ENCODE measurements around the gene VPS4B.
A peak's percentile ranks its signal among the peaks of the same experiment; 100 is the strongest.
"Not testable (repeated sequence)": the region's sequence is repeated elsewhere in the genome, so short reads cannot be mapped to it uniquely, and the experiment has no call there.

The VPS4B gene

DNA sequence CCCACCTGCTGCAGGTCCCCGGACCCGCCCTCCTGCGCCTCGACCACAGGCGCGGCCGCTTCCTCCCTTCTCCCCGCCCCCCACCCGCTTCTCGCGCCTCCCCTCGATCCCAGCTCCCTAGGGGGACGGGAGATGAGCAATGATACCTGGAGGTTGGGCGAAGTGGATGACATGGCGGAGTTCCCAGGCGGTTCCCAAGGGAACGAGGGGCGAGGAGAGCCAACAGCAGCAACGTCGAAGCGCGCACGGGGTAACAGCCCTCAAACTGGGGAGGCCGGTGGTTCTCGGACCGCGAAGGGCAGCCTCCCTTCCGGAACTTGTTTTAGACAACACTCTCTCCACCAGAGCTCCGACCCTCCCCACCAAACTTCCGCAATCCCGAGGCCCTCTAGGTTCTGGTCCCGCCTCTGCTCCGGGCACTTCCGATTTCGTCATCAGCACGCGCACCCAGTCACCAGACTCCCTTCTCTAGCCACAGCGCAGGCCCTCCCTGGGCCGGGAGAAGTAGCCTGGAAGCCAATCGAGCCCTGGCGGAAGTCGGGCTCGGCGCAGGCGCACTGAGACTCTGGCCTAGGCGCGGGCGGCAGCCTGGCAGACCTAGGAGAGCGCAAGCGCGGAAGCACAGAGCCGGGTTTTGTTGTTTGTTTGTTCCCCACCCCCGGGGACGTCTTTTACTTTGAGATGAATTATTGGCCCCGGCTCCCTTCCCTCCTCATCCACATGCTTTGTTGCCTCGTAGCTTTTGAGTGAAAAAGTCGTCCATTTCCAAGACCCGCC is at the start of gene VPS4B:
Gene VPS4B (minus strand): TSS at position 390 of the 777 bp plus-strand sequence. CDS start 217 bp downstream, at position 173.
- peak within 1 kb of the TSS; percentile 91 for H3K4me3 ChIP-seq (ENCODE audit: low read depth, low read length)

DNA sequence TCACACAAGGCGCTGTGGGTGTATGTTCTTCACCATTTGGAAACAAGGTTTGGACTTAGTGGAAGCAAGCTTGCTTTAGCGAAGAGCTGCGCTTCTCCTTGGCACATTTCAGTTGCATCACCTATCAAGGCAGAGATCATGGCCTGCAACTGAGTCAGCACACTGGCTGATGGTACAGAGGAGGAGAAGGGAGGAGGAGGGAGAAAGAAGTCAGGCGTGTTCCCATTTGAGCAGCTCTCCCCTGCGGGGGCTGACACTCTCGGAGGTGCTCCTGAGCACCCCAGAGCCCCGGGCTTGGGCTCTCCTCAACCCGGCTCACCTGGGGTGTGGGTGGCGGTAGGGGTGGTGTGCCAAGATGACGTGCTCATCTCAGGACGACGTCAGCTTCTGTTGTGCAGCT is 48.5 kb upstream of the VPS4B start:
- H3K4me3 ChIP-seq (ENCODE audit: low read depth, low read length), result no peak overlapping the region

DNA sequence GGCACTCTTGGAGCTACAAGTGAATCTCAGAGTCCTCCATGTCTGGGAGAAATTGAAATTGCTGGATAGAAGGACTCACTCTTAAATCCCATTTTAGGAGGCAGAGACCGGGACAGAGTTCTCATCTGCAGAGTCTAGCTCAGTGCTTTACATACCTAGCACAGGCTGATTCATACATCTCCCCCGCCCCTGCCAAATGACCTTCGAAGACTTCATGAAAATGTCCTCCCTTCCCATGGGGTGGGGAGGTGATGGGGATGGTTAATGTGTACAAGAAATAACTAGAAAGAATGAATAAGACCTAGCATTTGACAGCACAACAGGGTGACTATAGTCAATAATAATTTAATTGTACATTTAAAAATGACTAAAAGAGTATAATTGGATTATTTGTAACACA is 46.3 kb upstream of the VPS4B start:
- no peak overlapping the region for H3K4me3 ChIP-seq (ENCODE audit: low read depth, low read length)

DNA sequence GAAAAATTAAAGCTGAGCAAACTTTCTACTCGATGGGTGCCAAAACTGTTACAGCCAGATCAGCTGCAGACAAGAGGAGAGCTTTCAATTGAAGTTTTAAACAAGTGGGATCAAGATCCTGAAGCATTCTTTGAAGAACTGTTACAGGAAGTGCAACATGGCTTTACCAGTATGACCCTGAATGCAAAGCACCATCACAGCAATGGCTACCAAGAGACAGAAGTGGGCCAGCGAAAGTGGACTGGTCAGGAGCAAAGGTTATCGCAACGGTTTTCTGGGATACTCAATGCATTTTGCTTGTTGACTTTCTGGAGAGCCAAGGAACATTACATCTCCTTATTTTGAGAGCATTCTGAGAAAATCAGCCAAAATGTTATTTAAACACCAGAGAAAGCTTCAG is 45.4 kb upstream of the VPS4B start:
- H3K4me3 ChIP-seq (ENCODE audit: low read depth, low read length), result no peak overlapping the region

DNA sequence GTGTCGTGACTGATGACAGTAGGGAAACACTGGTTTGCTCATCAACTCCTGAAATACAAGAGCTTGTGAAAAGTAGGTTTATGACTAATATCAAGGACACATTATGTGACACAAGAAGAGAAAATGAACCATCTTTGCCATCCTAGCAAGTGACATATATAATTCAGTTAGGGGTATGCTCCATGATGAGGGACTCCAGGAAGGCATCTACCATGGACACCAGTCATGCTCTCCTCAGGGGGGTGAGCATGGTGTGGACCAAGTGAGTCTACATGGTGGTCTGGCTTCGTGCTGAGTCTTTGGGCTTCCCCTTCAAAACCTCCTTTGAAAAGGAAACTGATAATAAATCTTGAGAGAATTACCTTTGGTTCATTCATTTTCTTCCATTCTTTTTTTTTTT is 42.8 kb upstream of the VPS4B start:
- no peak overlapping the region for H3K4me3 ChIP-seq (ENCODE audit: low read depth, low read length)

DNA sequence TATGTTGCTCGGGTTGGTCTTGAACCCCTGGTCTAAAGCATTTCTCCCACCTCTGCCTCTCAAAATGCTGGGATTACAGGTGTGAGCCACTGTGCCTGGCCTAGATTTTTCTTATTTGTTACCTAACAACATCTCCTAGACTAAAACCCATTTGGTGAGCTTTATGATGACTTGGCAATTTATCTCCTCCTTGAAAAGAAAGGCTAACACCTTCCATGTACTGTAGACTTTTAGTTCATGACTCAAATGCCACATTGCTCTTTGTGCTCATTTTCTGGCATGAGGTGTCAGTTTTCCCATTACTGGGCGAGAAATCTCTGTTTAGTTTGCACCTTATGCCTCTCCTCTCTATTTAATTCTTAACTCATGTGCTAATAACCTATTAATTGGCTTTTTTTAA is 42.2 kb upstream of the VPS4B start:
- H3K4me3 ChIP-seq (ENCODE audit: low read depth, low read length), result no peak overlapping the region

DNA sequence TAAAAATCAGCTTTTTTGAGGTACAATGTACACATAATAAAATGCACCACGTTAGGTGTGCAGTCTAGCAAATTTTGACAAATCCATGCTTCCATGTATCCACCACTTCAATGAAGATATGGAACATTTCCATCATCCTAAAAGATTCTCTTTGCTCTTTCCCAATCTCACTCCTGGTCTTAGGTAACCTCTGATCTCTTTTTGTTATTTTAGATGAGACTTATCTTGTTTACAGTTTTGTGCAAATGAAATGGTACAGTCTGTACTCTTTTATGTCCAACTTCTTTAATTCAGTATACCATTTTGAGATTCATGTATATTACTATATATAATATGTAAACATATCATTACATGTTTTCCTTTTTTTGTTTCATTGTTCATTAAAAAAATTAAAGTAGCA is 38.1 kb upstream of the VPS4B start:
- no peak overlapping the region for H3K4me3 ChIP-seq (ENCODE audit: low read depth, low read length)

DNA sequence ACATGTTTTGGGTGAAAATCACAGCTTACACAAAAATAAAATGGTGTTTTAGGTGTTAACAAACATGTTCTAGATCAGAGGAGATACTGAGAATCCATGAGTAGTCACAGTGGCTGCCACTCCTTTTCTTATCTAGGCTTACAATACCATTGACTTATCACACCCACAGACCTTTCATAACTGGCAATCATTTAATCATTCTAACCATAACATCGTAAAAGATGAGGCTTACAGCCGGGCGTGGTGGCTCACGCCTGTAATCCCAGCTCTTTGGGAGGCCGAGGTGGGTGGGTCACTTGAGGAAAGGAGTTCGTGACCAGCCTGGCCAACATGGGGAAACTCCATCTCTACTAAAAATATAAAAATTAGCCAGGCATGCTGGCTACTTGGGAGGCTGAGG is 35.7 kb upstream of the VPS4B start:
- no peak overlapping the region for H3K4me3 ChIP-seq (ENCODE audit: low read depth, low read length)

DNA sequence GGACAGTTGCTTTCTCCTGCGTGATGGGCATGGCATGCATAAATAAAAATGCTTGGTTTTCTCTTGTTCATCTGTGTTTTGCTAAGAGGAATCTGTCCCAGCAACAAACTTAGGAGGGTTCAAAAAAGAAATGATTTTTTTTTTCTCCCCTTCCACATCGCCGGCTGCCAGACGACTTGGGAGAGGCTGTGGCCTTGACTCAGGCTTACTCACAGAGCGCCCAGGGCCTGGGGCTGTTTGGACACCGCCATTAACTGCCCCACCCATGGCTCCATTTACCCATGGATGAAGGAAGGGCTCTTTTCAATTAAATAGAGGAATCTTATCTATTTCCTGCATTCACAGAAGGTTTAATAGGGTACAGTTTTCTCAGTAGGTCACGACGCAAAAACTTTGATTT is 32.2 kb upstream of the VPS4B start:
- H3K4me3 ChIP-seq (ENCODE audit: low read depth, low read length), result no peak overlapping the region

DNA sequence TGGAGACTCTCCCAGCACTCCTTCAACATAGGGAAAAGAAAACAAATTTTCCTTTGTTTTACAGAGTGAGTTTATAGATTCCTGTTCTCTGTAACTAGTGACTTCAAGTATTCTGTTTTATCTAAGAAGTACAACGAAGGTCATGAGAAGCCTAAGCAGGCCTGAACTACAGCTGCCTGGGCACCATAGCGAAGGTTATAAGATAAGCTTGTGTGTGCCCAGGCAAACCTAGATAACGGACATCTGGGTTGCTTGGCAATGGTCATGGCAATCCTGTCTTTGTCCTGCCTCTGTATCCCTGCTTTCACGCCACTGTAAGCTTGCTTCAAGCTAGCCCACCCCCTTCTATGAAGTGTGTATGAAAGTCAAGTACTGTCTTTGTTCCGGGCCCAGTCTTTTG is 30.5 kb upstream of the VPS4B start:
- H3K4me3 ChIP-seq (ENCODE audit: low read depth, low read length), result not testable (repeated sequence)

DNA sequence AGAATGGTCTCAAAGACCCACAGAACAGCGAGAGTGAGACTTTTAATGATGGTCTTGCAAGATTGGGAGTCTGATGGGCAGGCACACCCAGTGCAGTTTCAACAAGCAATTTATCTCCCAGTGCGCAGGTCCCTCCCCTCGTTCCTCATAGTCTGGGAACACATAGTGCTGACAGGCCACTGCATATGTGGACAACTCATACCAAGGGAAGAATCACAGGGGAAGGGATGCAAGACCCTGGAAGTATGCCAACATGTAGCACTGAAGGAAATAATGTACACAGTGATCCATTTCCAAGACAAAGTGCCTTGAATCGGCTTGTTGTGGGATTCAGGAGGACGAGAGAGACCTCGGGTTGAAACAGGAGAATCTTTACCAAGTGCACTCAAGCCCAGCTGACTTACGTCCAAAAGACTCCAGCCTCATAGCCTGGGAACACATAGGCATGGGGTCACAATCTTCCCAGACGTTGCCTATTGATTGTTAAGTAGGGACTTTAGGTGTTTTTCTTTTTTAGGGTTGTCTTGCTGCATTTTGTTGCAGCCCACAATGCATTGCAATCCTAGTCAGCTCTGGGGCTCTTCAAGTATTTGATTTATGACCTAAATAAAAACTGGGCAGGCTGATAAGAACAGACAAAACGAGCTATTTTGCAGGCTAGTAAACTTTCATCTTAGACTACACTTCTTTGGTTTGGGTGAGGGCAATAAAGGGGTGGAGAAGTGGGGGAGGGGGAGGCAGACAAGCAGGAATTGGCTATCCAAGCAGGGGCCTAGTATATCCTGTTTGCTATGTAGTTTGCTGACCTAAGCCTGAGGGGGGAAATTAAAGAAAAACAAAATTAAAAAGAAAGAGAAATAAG is 29.8 kb upstream of the VPS4B start:
- no peak overlapping the region for H3K4me3 ChIP-seq (ENCODE audit: low read depth, low read length)

DNA sequence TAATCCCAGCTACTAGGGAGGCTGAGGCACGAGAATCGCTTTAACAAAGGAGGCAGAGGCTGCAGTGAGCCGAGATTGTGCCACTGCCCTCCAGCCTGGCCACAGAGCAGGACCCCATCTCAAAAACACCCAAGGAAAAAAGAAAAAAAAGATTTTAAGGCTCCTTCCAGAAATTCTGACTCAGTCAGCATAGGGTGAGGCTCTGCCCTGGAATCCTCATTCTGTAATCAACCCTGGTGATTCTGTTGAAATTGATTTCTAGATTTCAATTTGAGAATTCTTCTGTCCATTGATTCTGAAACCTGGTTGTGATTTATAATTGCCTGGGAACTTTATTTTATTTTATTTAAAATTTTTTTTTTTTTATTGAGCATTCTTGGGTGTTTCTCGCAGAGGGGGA is 27.1 kb upstream of the VPS4B start:
- no peak overlapping the region for H3K4me3 ChIP-seq (ENCODE audit: low read depth, low read length)

DNA sequence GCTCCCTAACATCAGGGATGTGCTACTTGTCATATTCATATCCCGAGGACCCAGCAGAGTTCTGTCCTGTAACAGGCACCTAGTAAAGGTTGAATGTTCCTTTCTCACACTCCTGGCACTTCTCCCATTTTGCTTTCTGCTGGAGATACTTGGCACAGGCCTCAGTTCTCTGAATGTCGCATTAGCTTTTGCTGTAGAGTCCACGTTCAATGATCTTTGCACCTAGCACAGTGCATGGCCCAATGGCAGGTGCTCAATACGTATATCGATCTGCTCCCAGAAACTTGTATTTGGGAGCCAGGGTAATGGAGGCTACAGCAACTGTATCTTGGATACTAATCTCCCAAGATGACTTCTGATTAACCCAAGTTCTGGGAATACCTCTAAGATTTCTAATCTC is 24.8 kb upstream of the VPS4B start:
- no peak overlapping the region for H3K4me3 ChIP-seq (ENCODE audit: low read depth, low read length)

DNA sequence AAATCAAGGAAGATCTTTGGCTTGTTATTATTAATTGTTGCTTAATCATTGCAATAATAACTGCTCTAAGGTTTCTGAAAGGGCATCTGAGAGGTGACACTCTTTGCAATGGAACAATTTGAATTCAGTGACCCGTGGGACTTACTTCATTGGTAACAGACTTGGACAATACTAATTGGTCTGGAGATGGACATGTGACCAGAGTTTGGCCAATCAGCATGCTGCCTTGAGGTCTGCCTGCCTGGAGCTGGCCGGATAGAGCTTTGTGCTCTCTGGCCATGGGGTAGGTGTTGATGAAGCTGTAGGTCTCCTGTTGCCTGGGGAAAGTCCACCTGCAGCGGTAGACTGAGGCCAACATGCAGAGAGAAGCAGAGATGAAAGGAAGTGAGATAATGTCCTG is 24.0 kb upstream of the VPS4B start:
- no peak overlapping the region for H3K4me3 ChIP-seq (ENCODE audit: low read depth, low read length)

DNA sequence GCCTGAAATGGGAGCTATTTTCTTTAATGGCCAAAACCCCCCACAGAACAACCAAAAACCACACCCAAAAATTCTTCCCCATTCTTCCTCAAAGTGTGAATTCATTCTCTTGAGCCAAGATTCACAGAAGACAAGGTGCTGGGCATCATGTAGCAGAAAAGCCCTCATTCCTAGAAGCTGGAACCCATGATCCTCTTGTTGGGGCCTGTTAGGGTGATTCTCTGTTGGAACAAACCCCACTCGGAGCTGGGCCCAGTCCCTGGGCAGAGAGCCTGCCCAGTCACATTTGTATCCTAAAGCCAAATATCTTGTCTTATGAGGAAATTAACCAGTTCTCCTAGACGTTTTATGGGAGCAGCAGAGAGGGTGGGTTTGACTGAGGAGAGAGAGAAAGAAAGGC is 22.8 kb upstream of the VPS4B start:
- H3K4me3 ChIP-seq (ENCODE audit: low read depth, low read length), result no peak overlapping the region

DNA sequence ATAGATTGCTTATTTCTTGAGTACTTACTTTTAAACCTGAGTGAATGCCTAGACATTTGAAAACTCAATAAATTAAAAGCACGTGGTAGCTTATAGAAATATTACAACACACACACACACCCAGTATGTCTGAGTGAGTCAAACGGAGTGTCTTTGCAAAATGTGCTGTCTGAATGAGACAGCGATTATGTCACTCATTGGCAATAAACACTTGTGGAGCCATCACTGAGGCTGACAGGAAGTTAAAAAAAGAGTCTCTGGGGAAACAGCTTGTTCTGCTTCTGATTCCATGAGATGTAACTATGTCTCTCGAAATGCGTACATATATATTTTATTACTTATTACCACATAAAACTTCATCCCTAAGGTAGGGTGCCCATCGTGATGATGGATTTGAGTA is 22.3 kb upstream of the VPS4B start:
- no peak overlapping the region for H3K4me3 ChIP-seq (ENCODE audit: low read depth, low read length)

DNA sequence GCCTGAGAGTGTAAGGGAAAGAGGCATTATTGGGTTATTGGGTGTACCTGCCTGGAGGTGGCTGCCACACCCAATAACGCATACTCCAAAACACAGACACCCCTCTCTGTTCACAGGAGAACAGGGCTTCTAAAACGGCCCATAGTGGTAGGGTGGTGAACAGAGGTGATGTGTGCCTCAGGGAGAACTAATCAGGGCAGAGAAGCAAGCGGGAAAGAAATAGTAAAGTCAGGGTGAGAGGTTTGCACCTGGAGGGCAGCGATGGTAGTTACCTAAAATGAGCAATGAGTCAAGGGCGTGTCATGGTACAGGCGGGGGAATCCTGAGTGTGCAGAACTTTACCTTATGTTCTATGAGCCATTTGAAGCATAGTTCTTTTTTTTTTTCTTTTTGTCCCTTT is 21.6 kb upstream of the VPS4B start:
- no peak overlapping the region for H3K4me3 ChIP-seq (ENCODE audit: low read depth, low read length)

DNA sequence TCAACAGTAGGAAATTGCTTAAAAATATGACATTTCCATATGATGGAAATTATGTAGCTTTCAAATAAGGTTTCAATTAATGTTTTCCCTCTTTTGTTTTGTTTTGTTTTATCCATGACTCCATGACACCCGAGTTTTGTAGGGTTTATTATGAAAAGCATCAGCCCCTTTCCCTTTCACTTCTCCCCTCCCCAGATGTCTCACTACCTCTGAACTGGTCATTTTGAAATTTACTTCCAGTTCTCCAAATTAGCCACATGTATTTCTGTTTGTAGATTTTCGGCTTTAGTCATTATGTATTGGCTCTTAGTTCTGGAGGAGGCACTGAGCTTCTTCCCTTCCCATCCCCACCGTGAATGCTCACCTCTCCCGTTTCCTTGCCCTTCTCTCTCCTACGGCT is 18.6 kb upstream of the VPS4B start:
- H3K4me3 ChIP-seq (ENCODE audit: low read depth, low read length), result no peak overlapping the region

DNA sequence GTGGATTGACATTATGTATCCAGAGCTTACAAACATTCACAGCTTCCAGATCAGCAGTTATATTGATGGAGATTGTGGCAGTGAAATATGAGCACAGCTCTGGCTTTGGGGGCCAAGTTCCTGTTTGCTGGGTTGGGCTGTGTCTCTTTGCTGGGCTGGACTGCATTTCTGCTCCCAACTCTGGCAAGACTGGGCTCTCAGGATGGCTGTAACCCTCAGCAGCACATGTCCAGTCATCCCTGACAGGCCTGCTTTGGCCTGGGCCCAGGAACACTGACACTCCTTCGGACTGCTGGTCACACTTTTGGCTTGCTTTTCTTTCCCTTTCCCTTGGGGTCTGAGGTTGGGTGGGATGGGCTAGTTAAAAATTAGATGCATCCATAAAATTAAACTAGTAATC is 17.9 kb upstream of the VPS4B start:
- no peak overlapping the region for H3K4me3 ChIP-seq (ENCODE audit: low read depth, low read length)

DNA sequence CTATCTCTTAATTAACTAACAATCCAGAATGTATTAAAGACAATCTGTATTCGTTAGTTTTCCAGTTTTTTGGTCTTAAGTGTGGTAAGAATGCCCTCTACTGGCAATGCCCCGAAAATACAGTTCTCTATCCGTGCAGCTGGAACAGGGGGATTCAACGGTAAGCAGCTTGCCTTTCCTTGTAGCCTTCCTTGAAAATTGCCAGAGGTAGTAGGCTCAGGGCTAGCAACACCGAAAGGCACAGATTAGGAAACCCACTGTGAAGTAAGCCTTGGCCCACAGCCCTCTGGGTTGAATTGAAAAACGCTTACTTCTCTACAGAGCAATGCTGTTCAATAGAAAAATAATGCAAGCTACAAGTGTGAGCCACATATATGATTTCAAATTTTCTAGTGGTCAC is 17.1 kb upstream of the VPS4B start:
- no peak overlapping the region for H3K4me3 ChIP-seq (ENCODE audit: low read depth, low read length)

DNA sequence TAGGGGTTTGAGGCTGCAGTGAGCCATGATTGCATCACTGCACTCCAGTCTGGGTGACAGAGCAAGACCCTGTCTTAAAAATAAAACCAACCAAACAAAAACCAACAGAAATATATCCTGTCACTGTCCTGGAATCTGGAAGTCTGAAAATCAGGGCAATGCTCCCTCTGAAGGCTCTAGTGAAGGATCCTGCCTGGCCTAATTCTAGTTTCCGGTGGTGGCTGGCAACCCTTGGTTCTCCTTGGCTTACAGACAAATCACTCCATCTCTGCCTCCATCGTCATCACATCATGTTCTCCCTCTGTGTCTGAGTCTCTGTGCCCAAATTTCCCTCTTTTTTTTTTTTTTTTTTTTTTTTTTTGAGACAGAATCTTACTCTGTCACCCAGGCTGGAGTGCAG is 15.9 kb upstream of the VPS4B start:
- H3K4me3 ChIP-seq (ENCODE audit: low read depth, low read length), result no peak overlapping the region

DNA sequence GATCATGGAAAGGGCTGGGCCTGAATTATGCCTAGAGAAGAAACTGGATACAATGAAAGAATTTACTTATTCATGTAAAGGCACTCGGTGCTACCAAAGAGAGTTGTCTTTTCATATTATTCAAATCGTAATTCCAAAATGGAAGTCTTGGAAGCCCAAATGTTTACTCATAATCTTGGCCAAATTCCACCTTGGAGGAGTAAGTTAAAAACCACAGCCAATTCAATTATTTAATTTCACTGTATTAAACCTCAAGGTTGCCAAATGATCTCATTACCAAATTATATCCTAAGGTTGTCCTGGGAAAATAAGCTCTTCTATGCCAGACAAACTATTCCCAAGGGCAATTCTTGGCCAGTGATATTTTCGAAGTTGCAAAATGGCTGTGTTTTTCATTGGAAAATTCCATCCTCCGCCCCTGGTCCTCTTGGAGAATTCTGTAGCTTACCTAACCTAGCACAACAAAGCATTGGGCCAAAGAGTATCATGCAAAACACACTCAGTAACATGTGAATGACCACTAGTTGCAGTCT is 11.1 kb upstream of the VPS4B start:
- H3K4me3 ChIP-seq (ENCODE audit: low read depth, low read length), result no peak overlapping the region

Data from iPS-11a (cell line).